Epithelial cell of esophagus (primary cell): Measurements from ENCODE around the gene ADCYAP1R1.

Experiments used
- DNase-seq: peaks from one replicate; pipeline ENCODE4 v3.0.0; 2010; ENCODE audit warnings: low read depth
- H3K4me3 ChIP-seq: 2 replicates; pipeline ENCODE4 v1.5.1; 2011; ENCODE audit warnings: mild to moderate bottlenecking, low read length, control low read depth
- TF ChIP-seq, protein P1 (sequence below): IDR thresholded peaks from 2 replicates; pipeline ENCODE4 v1.5.1; 2011; ENCODE audit warnings: low read depth, mild to moderate bottlenecking, low read length, control low read depth, inconsistent platforms; ENCODE audit not compliant: insufficient read depth; ENCODE audit errors: missing control alignments

The ADCYAP1R1 gene

GRCh38 chr7:31077484-31078362, 25.6 kb downstream of the ADCYAP1R1 start:
- no peak for DNase-seq
- TF ChIP-seq, protein P1, sequence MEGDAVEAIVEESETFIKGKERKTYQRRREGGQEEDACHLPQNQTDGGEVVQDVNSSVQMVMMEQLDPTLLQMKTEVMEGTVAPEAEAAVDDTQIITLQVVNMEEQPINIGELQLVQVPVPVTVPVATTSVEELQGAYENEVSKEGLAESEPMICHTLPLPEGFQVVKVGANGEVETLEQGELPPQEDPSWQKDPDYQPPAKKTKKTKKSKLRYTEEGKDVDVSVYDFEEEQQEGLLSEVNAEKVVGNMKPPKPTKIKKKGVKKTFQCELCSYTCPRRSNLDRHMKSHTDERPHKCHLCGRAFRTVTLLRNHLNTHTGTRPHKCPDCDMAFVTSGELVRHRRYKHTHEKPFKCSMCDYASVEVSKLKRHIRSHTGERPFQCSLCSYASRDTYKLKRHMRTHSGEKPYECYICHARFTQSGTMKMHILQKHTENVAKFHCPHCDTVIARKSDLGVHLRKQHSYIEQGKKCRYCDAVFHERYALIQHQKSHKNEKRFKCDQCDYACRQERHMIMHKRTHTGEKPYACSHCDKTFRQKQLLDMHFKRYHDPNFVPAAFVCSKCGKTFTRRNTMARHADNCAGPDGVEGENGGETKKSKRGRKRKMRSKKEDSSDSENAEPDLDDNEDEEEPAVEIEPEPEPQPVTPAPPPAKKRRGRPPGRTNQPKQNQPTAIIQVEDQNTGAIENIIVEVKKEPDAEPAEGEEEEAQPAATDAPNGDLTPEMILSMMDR = no peak
- no peak overlapping the region for H3K4me3 ChIP-seq

- DNase-seq = no peak
- TF ChIP-seq, protein P1 = no peak
- no peak overlapping the region for H3K4me3 ChIP-seq
These were observed 26.4 kb downstream of the ADCYAP1R1 start for GRCh38 chr7:31078363-31078990.

DNA sequence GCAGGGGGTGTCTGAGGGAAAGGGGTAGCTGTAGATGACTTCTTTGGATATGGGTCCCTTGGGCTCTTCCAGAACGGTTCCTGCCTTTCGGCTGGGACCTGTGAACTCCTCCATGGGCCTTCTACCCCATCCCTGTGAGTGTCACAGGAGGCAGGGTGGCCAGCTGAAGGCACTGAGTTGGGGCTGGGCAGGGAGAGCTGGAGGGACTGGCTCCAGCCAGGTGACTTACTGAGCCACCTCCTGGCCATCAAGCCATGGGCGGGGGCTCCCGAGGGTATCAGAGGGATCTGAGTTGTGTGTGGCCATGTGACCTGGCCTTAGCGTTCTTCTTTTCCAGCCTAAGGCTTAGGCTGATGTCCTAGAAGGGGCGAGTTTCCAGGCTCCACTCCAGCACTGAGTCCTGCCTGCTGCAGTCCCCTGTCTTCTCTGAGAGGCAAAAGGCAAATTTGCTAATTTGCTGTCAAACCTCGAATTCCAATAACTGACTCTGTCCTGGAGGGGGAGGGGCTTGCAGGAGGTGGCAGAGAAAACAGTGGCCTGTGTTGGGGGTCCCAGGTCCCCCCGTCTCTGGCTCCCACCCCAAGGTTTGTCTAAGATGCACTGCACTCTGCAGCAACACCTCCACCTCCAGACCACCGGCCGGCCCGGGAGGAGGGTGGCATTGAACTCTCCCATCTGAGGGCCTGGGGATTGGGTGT, 27.2 kb downstream of the ADCYAP1R1 start:
- DNase-seq = no peak
- no peak overlapping the region for H3K4me3 ChIP-seq
- TF ChIP-seq, protein P1 = no peak

DNA sequence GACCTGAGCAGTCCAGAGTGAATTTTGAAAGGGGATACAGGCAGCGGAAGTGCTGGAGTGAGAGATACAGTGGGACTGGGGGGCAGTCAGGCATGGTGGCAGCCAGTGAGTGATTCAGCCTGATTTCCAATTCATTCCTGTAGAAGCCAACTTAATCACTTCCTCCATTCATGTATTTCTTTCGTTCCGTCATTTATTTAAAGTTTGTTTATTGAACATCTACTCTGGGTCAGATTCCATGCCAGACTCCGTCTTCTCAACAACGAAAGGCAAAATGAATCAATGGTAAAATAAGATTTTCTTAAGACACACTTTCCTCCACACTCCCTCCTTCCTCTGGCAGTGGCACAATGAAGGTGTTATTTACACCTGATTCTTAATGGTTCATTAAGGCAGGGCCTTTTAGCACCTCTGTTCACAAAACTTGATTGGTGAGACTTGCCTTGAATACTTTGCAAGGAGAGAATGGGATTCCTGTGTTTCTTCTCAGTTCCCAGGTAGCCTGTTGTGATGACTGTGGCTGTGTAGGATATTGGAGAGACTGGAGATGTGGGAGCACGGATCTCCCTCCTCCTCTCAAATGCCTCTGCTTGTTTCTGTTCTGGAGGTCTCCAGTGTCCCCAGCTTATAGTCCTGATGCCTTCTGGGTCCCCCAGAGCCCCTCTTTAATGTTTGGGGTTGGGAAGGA, 27.9 kb downstream of the ADCYAP1R1 start:
- no peak overlapping the region for H3K4me3 ChIP-seq
- TF ChIP-seq, protein P1 = no peak
- DNase-seq = no peak

- TF ChIP-seq, protein P1 = no peak
- DNase-seq = no peak
- no peak overlapping the region for H3K4me3 ChIP-seq
These were observed 28.7 kb downstream of the ADCYAP1R1 start for GRCh38 chr7:31080763-31081162.

DNA sequence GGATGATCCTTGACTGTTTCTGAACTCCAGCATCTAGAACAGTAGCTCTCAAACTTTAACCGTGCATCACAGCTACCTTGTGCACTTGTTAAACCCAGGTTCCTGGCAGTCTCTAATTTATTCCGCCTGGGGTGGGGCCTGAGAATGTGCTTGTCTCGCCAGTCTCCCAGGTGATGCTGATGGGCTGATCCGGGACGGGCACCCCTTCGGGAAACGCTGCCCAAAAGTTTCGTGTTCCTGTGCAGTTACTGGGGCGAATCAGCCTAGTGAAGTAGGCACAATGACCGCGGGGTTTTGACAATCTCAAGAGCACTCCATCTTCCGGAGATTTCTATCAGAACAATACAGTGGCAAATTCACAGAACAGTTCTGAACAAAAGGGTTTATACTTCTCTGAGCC, 29.9 kb downstream of the ADCYAP1R1 start:
- TF ChIP-seq, protein P1 = no peak
- DNase-seq = no peak
- H3K4me3 ChIP-seq = no peak overlapping the region
